HG02840 (cell line): ENCODE measurements around the gene COL13A1.

ENCODE experiments used
- ATAC-seq: cut with Tn5 transposase; IDR thresholded peaks from one replicate; pipeline ENCODE4 v1.9.1; 2021; ENCODE audit warnings: mild to moderate bottlenecking, moderate library complexity, moderate number of reproducible peaks; ENCODE audit not compliant: unreplicated experiment, low FRiP score

COL13A1 gene

DNA sequence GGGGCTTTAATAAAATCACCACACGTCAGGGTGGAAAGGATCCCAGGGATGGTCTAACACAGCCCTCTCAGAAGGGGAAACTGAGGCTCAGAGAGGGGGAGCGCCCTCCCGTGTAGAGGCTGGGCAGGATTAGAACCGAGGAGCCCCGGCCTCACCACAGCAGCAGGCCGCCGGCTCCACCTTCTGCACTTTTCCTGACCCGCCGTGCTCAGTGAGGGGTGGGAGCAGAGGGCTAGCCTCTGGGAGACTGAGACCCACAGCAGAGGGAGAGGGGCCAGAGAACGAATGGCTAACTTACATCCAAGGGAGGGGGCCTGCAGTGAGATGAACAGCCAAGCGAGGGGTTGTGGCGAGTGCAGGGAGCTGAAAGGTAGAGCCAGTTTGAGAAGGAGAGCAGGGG is 79.5 kb downstream of the COL13A1 start:
- ATAC-seq, result no peak

DNA sequence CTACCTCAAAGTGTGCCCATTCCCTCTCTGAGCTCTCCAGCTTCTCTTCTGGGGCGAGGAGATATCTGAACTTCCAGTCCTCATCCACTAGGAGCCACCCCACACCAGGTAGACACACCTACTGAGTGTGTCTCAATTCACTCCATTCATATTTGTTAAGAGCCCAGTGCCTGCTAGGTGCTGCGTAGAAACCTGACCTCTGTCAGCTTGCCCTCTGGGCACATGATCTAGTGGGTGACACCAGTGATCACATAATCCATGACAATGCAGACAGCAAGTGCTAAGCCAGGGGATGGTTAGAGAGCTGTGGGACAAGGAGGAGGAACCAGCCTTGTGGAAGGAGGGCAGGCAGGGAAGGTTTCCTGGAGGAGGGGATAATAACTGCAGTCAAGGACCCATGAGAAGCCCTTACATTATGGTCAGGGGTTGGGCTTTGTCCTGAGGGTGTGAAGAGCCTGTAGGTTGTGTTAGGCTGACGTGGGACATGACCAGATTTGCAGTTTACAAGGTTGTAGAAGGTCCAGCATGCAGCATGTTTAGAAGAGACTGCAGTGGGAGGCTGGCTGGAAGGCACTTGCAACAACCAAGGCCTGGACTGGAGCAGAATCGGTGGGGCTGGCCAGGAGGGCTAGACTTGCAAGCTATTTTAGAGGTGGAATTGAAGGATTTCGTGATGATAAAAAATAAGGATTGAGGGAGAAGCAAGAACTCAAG is 81.8 kb downstream of the COL13A1 start:
- no peak for ATAC-seq

DNA sequence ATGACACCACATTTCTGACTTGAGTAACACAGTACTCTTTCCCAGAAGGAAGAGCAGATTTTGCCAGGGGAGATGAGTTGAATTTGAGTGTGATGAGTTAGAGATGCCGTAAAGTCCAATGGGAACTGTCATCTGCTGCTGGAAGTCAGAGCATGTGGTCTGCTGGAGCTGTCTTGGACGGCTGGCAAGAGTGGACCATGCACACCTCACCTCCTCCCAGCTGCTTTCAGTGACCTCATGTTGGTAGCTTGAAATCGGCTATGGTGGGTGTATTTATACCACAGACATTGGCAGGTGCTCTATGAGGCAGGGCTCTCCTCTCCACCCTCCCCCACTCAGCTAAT is 82.3 kb downstream of the COL13A1 start:
- no peak for ATAC-seq

DNA sequence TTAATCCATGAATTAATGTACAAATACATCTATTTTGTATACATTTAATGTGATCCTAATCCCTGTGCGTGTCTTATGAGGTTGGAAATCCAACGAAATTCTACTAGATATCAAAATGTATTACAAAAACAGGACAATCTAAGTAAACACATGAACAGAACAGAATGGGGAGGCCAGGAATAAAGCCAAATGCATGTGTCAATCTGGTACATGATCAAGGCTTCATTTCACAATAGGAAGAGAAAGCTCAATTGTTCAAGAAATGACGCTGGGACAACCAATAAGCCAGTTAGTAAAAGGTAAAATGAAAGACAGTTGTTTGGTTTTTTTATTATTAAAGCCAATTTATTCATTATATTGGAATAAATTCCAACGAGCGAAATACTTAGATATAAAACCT is 83.0 kb downstream of the COL13A1 start:
- no peak for ATAC-seq

DNA sequence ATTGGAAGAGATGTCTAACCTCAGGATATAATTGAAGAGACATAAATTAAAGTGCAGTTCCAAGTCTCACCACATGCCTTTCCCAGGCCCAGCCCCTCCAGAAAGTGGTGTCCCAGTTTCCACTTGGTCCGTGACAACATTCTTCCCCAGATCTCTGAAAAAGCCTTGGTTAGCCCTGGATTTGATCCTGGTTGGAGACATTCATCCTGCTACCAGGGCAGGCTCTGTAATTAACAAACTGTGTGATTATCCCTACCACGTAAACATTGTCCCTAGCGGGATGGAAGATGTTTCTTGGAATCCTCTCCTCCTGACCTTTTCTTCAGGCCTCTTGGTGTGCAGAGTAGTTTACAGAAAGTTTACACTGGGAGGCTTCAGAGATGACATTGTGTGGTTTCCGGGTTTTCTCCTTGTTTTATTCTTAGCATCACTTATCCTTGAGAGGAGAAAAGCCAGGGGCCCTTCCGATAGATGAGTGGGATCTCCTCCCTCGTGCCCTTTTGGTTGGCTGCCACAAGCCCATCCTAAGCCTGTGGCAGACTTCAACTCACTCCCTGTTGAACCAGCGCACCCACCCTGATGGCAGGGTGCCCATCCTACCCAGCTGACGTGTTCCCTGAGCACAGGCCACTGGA is 83.8 kb downstream of the COL13A1 start:
- ATAC-seq, result no peak

DNA sequence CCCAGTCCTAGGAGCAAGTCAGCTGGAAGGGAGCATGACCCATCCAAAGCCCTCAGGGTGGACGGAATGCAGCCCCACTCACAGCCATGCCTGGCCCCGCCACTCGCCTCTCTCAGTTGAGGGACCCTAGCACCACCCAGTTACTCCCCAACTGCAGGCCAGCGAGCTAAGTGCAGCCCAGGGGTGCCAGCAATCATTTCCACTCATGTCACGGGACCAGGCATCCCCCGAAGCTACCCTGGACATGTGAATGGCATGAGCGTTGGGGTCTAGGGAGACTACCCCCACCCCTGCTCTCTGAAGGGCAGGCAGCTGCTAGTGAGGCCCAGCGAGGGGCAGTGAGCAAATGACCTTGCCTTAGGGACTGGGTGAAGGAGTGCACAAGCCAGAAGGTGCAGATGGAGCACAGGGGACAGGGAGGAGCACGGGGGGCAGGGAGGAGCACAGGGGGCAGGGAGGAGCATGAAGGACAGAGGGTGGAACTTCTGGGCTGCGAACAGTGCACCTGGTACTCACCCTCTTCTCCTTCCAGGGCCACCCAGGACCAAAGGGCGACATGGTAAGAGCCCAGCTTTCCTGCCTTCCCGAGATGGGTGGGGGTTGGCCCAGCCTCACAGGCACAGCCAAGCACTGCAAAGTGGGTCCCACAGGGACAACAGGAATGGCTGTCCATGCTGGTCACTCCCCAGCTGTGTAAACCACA is 87.3 kb downstream of the COL13A1 start:
- ATAC-seq, result no peak

DNA sequence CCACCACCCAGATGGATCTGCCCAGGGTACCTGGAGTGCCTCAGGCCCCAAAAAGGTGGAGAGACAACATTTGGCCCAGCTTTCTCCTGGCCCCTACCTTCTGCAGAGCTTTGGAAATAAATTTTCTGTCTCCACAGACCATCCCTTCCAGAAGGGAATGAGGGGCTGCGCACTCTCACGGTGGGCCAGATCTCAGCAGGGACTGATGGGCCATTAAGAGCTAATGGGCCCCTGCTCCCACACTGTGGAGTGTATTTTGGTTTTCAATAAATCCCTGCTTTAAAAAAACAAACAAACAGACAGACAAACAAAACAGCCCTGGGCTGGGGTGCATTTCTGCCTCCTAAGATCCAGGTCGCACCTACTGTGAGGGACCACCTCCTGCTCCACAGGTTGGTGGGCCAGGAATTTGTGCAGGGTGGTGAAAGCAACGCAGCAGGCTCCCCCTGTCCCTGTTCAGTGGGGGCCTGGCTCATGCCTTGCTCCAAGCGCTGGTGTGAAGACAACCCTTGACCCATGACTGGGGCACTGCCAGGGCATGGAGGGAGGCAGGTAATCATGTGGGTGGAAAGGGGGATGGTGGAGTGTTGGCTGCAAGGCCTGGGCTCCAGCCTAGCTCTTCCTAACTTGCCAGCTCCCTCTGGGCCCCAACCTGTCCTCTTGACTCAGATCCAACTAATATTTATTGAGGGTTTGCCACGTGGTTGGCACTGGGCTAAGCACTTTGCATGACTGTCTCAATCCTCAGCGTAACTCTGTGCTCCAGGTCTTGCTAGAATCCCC is 88.5 kb downstream of the COL13A1 start:
- no peak for ATAC-seq

DNA sequence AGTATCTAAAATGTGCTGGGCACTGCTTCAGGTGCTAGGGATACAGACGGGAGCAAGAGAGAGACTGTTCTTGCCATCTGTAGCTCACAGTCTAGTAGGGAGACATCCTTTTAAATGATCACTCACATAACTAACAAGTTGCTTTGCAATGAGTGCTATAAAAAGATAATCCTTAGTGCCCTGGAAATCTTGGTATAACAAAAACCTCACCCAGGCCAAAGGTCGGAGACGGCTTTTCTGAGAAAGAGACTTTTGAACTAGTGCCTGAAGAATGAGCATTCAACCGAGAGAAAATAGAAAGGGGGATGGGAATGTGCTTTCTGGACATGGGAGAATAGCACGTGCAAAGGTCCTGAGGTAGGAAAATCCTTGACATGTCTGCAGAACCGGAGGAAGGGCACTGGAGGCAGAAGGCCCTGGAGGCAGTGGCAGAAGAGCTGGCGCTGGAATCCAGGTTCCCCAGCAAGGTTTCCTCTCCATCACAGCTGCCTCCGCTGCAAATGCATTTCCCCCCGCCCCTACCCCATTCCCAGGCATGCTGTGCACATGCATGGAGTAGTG is 89.4 kb downstream of the COL13A1 start:
- ATAC-seq, result no peak

DNA sequence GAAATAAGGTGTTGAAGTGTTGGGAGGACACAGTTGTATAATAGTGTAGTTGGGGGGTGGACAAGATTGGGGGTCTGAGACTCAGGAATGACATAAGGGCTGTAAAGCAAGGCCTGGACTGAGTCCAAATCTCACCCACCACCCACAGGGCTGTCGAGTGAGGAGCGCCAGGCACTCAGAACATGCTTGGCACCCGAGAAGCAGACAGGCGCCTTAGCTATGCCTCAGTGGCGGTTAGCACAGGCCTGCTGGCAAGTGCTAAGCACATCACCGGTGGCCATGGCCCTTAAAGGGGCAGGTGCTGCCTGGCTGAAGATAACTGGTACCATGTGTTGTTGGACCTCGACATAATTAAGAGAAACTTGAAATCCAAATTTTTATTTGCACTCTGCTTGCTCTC is 90.7 kb downstream of the COL13A1 start:
- ATAC-seq, result no peak

DNA sequence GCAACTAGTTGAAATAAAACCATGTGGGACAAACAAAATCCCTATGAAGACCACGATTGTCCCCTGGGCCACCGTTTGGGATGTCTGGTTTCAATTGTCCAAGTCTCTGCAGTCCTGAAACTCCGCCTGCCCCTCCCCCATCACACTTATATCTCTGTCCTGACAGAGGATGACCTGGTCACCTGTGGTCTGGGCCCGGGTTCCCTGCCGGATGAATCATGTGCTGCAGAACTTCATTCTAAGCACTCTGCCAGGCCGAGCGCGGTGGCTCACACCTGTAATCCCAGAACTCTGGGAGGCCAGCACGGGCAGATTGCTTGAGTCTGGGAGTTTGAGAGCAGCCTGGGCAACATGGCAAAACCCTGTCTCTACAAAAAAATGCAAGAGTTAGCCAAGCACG is 91.1 kb downstream of the COL13A1 start:
- ATAC-seq, result no peak

DNA sequence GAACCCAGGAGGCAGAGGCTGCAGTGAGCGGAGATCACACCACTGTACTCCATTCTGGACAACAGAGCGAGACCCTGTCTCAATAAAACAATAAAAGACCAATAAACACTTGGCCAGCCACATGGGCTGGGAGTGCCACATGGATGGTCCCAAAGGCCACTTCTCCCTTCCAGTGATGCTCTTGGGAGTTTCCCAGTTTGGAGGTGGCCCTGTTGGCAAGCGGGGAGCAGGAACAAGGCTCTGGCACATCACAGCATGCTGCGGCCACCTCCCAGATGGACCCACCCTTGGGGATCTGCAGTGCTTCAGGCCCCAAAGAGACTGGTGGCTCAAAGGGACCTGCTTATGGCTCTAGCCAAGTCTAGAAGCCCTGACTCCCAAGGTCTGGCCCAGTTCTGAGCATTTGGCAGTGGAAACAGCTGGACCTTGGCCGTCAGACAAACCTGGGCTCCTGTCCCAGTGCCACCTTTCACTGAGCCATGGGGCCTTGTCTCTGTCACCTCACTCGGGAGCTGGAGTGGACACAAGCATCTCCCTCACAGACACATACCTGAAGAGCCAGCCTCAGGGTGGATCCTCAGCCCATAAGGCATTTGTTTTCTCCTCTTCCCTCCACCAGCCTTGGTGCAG is 91.7 kb downstream of the COL13A1 start:
- no peak for ATAC-seq

DNA sequence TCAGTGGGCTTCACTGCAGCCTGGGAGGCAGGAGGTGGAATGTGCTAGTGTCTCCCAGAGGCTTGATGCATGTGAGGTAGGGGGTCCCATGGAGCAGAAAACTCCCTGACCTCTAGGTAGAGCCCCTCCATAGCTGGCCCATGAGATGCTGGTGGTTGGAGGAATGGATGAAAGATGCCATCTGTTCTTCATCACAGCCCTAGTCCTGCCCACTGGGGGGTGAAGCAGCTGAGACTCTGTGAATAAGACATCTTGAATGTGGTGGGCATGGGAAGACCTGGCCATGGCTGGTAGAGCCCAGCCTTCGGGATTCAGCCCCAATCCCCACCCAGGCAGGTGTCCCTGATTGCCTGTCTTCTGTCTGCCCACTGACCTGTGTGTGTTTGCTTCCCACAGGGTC is 92.5 kb downstream of the COL13A1 start:
- ATAC-seq, result no peak

DNA sequence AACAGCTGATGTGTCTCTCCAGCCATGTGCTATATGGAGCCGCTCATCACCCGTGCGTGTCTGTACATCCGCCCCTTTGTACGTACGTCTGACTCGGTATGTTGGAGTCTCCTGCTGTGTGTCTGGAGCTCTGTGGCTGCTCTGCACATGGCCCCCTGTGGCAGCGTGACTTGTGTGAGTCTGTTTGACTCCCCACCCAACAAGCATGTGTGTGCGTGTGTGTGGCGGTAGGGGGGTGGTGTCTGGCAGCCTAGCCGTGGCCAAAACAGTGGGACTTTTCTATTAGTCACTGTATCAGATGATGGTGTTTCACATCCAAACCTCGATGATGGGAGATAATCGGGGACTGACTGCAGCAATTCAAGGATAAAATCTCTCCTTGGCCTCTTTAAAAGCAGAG is 94.1 kb downstream of the COL13A1 start:
- ATAC-seq, result no peak

DNA sequence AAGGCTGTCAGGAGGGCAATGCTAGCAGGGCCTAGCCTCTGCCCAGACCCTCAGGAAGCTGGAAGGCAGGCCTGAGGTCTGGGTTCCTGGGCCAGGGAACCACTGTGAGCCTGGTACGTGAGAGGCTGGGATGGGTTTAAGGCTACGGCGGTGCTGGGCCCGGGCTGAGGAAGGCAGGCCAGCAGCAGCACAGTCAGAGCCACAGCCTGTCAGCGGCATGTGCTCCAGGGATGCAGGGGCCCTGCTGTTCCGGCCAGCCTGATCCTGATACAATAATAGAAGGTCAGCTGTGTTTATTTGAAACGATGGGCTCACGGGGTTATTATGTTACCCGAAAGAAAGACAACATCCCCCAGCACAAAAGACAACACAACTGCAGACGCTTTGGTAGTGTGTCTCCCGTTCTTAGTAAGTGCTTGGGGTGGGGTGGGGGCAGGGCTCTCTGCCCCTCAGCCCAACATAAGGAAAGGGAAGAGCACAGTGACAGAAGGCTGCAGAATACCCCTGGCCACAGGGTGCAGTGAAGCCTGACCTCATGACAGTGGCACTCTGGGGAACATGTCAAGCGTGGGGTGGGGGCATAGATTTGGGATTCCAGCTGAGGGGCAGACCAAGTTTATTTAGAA is 95.0 kb downstream of the COL13A1 start:
- ATAC-seq, result no peak

DNA sequence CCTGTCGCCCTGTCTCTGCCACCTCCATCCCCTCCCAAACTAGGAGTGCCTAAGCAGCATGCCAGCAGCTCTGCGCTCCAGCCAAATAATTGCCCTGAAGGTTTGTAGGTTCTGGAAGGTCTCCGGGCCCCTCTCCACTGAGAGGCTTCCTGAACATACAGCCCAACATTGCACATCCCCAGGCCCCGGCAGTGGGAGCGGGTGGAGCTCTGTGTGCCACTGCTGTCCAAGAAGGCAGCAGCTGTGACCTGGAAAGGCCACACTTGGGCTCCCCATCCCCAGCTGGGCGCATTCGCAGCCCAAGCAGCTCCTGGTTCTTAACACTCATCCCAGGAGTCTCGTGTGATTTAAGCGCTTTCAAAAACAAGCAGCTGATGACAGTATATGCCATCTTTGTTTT is 95.7 kb downstream of the COL13A1 start:
- no peak for ATAC-seq

DNA sequence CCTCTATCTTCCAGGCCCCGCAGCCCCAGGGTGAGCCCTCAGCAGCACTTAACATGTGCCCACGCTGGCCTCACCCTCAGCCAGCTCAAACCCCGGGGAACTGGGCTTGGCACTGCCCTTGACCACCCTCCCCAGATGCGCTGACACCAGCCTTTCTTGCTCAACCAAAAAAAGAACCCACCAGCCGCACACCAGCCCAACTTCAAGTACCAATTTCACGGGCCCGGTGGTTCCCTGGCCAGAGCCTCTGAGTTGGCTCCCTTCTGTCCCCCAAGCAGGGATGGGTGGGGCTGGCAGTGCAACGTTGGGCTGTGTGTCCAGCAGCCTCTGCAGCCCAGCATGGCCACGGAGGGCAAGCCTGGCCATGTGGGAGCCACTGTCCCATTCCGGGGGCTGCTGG is 96.3 kb downstream of the COL13A1 start:
- no peak for ATAC-seq

DNA sequence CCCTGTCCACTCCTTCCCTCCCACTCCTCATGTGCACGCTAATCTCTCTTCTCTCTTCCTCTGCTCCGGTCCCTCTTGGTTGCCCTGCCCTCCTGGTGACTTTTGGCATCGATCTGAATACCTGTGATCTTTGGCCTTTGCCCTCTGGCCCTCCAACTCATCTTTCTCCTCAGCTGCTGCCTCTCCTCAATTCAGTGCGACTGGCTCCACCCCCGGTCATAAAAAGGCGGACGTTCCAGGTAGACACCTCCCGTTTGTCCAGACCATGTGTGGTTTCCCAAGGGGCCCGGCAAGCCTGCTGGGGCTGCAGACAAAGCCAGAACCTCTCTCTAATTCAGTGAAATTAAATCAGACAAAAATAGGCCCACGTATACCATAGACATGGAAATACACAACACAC is 96.8 kb downstream of the COL13A1 start:
- no peak for ATAC-seq

DNA sequence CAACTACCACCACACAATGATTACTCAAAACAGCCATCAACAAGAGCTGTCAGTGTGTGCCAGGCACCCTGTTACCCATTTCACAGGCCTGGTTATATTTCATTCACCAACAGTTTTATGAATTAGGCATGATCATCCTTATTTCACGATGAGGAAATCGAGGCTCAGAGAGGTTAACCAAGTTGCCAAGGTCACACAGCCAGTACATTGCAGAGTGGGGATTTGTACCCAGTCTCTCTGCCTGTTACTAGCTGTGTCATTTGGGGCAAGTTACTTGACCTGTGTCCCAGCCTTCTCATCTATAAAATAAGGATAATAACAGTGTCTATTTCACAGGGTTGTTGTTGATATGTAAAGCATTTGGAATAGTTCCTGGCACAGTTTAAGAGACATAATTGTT is 97.2 kb downstream of the COL13A1 start:
- no peak for ATAC-seq

DNA sequence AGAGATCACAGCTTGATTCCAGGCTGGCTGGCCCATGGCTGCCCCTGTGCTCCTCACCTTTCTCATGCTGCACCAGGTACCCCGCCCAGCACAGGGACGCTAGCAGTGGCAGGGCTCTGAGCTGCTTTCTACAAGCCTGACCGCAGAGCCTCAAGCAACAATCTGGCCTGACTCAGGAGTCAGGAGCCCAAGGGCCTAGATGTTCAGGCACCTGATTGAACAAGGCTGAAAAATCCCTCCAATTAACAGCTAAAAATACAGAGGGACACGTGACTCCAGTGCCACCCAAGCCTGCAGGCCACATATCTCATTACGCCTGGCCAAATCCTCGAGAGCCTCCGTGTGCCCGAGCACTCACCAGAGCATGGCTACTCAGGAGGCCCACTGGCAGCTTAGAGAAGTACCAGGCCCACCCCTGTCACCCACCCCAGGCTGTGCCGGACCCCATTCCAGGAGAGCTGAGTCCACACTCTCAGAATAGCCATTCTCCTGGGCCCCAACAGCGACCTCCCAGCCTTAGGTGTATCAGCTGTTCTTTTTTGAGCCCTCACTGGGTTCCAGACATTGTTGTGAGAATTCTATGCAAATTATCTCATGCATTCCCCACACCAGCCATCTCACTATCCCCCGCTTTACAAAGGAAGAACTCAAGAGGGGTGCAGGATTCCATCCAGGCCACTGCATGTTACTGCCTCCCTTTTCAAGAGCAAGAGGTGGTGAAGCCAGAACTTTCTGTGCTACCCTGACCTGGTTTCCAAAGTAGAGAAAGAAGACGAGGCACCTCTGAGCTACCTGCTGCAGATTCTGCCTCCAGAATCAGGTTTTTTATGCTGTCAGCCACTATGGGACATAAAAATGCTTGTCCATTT is 98.3 kb downstream of the COL13A1 start:
- ATAC-seq, result no peak
